Measurements from ENCODE around the gene LCMT2.
A peak's percentile ranks its signal among the peaks of the same experiment; 100 is the strongest.

Gene LCMT2, protein sequence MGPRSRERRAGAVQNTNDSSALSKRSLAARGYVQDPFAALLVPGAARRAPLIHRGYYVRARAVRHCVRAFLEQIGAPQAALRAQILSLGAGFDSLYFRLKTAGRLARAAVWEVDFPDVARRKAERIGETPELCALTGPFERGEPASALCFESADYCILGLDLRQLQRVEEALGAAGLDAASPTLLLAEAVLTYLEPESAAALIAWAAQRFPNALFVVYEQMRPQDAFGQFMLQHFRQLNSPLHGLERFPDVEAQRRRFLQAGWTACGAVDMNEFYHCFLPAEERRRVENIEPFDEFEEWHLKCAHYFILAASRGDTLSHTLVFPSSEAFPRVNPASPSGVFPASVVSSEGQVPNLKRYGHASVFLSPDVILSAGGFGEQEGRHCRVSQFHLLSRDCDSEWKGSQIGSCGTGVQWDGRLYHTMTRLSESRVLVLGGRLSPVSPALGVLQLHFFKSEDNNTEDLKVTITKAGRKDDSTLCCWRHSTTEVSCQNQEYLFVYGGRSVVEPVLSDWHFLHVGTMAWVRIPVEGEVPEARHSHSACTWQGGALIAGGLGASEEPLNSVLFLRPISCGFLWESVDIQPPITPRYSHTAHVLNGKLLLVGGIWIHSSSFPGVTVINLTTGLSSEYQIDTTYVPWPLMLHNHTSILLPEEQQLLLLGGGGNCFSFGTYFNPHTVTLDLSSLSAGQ

DNA sequence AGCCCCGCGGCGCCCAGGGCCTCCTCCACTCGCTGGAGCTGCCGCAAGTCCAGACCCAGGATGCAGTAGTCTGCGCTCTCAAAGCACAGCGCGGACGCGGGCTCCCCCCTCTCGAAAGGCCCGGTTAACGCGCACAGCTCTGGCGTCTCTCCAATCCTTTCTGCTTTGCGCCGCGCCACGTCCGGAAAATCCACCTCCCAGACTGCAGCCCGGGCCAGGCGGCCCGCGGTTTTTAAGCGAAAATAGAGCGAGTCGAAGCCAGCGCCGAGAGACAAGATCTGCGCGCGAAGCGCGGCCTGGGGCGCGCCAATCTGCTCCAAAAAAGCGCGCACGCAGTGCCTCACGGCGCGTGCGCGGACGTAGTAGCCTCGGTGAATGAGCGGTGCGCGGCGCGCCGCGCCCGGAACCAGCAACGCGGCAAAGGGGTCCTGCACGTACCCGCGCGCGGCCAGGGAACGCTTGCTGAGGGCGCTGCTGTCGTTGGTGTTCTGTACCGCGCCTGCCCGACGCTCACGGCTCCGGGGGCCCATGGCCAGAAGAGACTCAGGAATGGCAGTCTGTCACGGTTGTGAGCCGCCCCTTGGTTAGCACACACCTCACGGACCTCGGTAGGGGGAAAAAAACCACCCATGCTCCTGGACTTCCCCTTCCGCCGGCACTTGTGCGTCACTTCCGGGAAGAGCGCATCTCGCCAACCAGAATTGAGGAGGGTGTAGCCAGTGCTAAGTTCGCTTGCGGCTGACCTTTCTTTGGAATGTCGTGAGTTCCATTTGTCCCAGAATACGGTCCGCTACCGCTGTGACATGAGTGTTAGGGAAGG lies at the start of gene LCMT2:
Gene LCMT2, minus strand, starts transcription at position 614 of the 820 bp plus-strand sequence. Its CDS starts 84 bp downstream, at position 530.
- peak; percentile 97 for DNase-seq

DNA sequence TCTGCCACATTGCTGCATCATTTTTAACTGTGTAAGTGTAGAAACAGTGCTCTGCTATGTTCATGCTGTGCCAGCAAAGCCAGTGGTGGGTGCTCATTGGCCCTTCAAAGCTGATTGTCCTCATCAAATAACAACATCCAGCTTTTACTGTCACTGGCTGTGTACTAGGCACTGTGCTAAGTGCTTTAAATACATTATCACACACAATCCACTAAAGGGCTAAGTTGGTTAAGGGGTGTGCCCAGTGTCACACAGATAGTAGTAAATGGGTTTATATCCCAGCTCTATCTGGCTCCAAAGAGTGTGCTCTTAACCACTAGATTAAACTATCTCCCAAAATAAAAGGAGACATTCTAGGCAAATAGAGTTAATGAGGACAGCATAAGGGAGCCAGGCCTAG lies 48.2 kb upstream of the LCMT2 start:
- no peak for DNase-seq

DNA sequence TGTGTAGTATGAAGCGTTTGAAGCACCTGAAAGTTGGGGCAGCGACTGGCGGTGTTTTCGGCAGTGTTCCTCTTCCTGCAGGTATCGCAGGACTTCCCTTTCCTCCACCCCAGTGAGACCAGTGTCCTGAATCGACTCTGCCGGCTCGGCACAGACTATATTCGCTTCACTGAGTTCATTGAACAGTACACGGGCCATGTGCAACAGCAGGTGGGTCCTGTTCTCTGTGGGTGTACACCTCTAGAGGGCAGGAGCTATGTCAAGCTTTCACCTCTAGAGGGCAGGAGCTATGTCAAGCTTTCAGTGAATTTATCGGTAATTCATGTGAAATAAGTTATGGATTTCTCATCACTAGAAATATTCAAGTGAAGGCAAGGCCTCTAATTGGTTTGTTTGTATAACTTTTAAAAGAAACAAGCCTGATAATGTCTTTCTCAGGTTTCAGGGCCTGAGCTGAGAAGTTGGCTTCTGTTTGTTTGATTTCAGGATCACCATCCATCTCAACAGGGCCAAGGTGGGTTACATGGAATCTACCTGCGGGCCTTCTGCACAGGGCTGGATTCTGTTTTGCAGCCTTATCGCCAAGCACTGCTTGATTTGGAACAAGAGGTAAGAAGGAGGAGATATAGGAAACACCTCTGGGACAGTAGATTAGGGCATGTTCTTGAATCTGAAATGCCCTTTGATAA lies 45.8 kb upstream of the LCMT2 start:
- DNase-seq = no peak

DNA sequence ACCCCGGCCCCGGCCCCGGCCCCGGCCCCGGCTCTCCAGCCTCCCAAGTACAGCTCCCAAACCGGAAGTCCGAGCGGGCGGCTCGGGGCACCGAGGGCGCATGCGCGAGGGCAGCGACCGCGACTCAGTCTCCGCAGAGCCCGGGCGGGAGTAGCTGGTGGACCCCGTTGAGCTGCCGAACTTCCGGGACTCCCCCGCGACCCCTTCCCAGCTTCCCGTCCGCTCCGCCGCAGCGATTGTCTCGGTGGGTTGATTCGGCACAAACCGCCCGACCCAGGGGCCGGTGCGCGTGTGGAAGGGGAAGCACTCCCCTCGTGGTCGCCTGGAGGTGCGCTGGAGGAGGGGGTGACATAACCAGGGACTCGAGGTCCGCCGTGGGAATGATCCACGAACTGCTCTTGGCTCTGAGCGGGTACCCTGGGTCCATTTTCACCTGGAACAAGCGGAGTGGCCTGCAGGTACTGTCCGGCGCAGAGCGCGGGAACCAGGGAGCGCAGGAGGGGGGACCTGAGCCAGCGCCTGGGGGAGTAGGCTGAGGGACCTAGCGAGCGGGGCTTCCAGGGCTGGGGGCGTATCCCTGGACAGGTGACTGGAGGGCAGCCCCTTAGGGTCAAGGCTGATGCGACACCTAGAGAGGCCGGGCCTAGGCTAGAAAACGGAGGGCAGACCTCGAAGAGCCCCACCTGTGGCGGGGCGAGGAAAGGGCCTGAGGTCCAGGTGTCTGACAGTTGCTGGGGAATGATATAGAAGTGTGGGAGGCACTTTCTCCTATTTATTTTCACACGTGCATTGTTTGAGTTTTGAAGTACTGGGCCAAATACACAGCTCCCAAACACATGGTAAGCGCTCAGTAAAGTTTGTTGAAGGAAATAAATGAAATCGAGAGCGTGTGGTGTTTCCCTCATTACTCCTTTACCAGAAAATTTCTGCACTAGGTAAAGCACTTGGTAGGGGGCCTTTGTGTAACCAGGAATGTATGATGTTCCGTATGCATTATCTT lies 40.9 kb upstream of the LCMT2 start, which contains the start of the genes TUBGCP4 and ZSCAN29:
Gene TUBGCP4, plus strand, starts transcription at position 127 of the 1,000 bp plus-strand sequence. Its CDS starts 254 bp downstream, at position 381.
Gene ZSCAN29, minus strand, starts transcription at position 69 of the 1,000 bp plus-strand sequence. CDS start 1,130 bp downstream, outside the sequence.
- DNase-seq = peak; percentile 90

DNA sequence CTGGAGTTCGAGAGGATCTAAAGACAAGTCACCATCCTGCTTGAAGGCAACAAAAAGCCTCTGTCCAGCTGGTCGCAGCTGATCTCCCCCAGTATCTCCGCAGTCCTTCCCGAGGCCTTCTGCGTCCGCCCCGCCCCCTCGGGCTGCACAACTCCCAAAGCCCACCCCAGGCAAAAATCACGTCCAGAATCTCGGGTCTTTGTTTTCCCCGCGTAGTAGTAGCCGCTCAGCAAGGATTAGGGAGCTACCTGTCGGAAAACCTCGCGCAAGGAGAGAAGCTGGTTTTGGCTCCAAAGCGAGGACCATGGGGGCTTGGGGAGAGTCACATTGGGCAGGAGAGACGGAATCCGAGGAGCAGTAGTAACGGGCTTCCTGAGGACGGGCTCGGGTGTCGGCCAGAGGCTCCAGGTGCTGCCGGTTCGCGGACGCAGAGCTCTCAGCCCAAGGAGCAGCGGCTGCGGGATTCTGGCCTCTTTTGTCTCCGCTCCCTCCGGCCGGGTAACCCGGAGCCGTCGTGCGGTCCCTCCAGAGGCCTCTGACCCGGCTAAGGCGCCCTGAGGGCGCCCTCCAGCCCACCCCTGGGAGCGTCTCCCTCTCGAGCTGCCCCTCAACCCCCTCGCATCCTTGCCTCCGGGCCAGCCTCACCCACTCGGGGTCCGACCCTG lies 40.1 kb upstream of the LCMT2 start:
- DNase-seq = peak; percentile 49

DNA sequence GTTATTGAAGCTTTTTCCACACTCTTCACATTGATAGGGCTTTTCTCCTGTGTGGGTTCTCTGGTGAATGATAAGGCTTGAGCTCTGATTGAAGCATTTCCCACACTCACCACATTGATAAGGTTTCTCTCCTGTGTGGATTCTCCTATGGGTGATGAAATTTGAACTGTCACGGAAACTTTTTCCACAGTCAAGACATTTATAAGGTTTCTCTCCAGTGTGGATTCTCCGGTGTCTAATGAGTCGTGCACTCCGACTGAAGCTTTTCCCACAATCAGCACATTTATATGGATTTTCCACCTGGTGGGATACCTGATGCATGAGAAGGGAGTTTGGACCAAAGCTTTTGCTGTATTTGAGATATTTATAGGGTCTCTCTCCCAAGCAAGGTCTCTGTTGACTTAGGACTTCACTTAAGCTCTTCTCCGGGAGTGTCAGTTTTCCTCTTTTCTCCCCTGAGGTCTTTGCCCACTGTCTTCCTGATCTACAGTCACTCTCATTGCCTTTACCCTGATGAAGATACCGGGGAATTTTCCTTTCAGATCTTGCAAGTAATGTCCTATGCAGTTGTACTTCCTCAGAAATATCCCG lies 31.0 kb upstream of the LCMT2 start:
- DNase-seq = no peak

DNA sequence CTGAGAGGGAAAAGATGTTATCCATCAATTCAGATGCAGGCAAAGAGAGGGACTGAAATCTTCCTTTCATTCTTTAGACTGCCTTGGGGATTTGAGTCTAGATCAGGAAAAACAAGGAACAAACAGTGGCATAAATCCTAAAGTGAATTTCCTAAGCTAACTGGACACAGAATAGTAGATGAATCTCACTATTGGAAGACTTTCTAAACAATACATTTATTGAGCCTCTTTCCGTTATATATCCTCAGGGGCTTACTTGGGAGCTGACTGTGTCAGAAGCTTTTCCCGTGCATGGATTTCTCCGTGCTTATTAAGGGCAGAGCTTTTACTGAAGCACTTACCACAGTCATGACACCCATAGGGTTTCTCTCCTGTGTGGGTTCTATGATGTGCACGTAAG lies 30.4 kb upstream of the LCMT2 start:
- DNase-seq = no peak

DNA sequence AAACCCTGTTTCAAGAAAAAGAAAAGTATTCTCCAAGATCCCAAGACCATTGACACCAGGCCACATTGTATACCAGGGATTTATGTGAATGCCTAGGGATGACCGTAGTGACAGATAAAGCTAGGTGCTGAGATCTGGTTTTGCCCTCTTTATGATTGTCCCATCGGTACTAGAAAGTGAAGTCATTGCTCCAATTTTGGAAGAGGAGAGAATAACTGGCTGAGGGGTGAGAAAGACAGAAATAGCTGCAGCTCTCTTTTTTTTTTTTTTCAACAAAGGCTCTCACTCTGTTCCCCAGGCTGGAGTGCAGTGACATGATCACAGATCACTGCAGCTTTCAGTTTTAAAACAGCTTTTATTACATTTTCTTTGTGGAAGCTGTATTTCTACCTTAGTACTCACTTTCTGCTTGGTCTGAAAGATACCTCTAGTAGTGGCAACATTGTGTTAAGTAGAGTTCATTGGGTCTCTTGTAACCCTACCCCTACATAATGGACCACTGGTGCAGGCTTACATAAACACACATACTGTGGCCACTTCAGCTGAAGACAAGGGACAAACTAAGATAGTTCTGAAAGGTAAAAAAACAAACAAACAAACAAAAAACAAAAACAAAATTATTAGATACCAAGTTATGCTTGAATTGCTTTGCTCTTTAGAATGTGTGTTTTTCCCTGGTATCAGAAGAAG lies 22.5 kb upstream of the LCMT2 start:
- DNase-seq = no peak

DNA sequence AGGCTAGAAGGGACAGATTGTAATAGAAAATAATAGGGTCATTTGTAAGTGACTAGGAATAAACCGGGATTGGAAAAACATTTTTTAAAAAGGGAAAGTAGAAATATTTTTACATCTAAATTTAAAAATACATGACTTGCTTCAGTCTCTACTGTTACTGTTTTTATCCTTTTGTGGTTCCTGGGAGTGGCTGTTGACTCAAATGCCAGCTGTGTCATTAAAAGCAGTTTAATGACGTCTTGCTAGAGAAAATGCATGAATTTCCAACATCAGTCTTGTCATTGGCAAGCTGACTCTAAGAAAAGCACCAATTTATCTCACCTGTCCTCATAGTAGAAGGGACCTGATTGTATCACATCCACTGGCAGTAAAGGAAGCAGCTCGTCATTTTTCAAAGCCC lies 16.7 kb upstream of the LCMT2 start:
- no peak for DNase-seq

DNA sequence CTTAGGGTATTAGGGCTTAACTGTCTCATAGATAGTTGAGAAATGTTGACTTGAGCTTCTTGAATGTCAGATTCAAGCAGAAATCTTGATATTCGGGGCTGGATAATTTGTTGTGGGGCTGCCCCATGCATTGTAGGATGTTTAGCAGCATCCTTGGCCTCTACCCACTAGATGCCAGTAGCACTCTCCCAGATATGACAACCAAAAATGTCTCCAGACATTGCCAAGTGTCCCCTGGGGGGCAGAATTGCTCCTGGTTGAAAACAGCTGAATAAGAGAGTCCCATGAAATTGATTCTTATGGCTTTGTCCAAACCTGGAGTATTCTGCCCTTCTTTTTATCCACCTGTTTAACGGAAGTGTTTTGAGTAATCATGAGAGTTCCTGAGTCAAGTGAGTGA lies 15.9 kb upstream of the LCMT2 start:
- no peak for DNase-seq

DNA sequence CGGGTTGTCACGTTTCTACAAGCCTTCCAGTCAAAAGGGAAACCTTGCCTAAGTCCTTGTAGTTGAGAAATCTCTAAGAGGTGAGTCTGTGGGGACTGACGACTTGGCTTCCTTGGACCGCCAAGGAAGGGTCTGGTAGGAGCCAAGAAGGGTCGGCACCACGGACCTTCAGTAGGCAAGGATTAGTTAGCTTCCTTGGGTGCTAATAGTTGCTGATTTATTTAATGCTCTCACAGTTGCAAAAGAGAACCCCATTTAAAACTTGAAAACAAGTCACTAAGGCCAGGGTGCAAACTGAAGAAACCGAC lies 361 bp upstream of the LCMT2 start:
- no peak for DNase-seq

DNA sequence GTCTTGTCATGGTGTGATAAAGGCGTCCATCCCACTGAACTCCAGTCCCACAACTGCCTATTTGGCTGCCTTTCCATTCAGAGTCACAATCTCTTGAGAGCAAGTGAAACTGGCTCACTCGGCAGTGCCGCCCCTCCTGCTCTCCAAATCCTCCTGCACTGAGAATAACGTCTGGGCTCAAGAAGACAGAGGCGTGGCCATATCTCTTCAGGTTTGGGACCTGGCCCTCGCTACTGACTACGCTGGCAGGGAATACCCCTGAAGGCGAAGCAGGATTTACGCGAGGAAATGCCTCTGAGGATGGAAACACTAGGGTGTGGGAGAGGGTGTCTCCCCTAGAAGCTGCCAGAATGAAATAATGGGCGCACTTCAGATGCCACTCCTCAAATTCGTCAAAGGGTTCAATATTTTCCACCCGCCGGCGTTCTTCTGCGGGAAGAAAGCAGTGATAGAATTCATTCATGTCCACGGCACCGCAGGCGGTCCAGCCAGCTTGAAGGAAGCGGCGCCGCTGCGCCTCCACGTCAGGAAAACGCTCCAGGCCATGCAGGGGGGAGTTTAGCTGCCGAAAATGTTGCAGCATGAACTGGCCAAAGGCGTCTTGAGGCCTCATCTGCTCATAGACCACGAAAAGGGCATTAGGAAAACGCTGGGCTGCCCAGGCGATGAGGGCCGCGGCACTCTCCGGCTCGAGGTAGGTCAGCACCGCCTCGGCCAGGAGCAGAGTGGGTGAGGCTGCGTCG lies 985 bp downstream of the LCMT2 start:
- peak; percentile 34 for DNase-seq

DNA sequence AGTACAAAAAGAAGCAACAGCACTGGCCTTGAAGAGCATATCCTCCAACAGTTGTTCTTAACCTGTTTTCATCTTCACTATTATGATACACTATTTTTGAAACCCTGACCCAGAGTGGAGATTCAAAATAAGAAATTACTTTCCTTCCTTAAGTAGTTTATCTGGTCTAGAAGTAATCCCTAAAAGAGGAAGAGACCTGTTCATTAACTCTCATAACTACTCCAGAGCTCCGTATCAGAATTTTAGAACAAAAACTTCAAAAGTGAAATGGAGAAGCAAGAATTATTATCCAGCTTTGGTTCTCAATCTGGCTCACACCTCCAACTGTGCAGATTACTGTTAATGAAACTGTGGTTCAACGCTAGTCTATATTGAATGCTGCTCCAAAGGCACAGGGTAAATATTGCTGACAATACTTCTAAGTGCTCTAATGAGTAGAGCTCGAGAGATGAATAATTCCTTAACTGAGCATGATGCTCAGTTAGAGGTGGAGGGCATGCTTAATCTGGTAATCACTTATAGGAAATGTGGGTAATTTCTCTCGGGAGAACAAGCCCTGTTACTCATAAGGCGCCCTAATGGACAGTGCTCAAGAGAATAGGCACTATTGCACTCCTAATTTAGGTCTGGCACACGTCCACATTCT lies 5.2 kb downstream of the LCMT2 start:
- DNase-seq = no peak

DNA sequence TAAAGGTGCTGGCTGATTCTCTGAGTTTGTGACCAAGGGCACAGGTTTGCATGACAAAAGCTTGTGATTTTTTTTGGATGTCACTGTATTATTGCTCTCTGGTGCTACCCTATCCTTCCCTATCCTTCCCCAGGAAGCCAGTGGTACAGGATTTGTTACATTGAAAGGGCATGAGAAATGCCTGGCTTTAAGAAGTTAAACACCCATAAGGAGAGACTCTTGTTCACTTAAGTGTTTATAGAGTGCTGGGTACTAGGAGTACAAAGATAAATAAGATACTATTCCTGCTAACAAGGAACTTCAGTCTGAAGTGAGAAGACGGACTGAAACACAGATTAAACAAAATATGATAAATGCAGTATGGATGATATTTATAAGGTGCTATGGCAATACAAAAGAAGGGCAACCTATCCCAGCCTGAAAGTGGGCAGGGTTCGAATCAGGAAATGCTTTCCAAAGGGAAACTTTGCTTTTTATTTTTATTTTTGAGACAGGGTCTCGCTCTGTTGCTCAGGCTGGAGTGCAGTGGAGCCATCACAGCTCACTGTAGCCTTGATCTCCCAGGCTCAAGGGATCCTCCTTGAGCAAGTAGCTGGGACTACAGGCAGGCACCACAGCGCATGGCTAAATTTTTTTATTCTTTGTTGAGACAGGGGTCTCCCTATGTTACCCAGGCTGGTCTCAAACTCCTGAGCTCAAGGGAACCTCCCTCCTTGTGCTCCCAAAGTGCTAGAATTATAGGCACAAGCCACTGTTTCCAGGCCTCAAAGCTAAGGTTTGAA lies 11.2 kb downstream of the LCMT2 start:
- DNase-seq = no peak

DNA sequence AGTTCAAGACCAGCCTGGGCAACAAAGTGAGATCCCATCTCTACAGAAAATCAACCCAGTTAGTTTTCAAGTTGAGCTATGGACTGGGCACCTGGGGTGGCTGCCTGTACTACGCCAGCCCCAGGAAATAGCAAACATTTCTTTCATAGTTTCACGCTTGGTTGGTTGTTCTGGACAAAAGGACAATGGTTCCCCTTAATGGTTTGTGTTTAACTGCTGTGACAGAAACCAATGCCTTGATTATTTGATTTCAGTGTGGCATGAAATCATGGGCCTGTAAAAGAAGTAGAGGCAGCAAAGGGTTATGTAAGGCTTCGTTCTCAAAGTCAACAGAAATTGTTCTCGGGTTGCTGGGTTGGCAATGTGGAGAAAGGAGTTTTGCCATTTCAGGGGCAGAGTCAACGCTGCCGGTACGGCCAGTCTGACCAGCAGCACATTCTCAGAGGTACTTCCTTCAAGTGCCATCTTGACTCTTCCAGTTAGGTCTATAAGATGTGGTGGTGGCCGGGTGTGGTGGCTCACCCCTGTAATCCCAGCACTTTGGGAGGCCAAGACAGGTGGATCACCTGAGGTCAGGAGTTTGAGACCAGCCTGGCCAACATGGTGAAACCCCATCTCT lies 12.7 kb downstream of the LCMT2 start:
- DNase-seq = no peak

DNA sequence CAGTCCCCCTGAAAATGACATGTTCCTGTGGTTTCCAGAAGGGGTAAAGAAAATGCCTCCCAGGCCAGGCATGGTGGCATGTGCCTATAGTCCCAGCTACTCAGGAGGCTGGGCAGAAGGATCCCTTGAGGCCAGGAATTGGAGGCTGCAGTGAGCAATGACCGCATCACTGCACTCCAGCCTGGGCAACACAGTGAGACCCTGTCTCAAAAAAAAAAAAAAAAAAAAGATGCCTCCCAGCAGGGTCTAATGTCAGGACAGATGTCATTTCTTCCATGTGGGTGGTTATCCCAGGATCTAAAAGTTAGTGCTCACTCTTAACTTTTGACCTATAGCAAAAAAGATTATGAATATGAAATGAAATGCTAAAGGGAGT lies 13.4 kb downstream of the LCMT2 start:
- DNase-seq = no peak

Data from left hindlimb (tissue), 1 donor.